T-helper 1 cell treated with Interleukin-12 subunit alpha and Interleukin-12 subunit beta and Interleukin-4 antibody, amounts not matched to agents 30 ng/mL and 1 ng/mL, for 36 hours (primary cell): Measurements from ENCODE around the gene GAS2L3. TPM values are rescaled to one million over a fixed set of nuclear protein-coding genes. Genes with fewer than 3 reads are reported as not detected.
"Not testable (repeated sequence)": the region's sequence is repeated elsewhere in the genome, so short reads cannot be mapped to it uniquely, and the experiment has no call there.

Experiments
- intact Hi-C: fragments of 100-400 bp; cut with micrococcal nuclease; formaldehyde crosslinking; loops from one replicate; pipeline ENCODE4 v1.15.1; 2024
- total RNA-seq: library from RNA; stranded (reverse); gene quantifications from 2 replicates; pipeline ENCODE4 v1.2.3, GENCODE V29; 2022

The GAS2L3 gene
- 4.2 TPM in 2 replicates for total RNA-seq

- intact Hi-C loops: loop anchor here (1.0 kb wide), 4 partner anchors 306 to 706 kb away; partner anchors contain the start of genes ACTR6, DEPDC4 and SCYL2
Measured at GRCh38 chr12:100573292-100574186, at the start of gene GAS2L3. Gene GAS2L3, plus strand, starts transcription at chr12:100573684. Its CDS starts 21,221 bp downstream, at chr12:100594905.

- intact Hi-C loops: no loop called here
Measured at GRCh38 chr12:100528034-100528433, 45.5 kb upstream of the GAS2L3 start.

- intact Hi-C loops: no loop called here
Measured at GRCh38 chr12:100528471-100529127, 44.9 kb upstream of the GAS2L3 start.

GRCh38 chr12:100529756-100530350 lies 43.6 kb upstream of the GAS2L3 start:
- intact Hi-C loops: no loop called here

GRCh38 chr12:100533376-100533775 lies 40.1 kb upstream of the GAS2L3 start:
- intact Hi-C loops: no loop called here

GRCh38 chr12:100534625-100535227 lies 38.8 kb upstream of the GAS2L3 start:
- intact Hi-C loops: no loop called here

GRCh38 chr12:100539202-100539601 lies 34.3 kb upstream of the GAS2L3 start:
- intact Hi-C loops: no loop called here

GRCh38 chr12:100544165-100544564 lies 29.3 kb upstream of the GAS2L3 start:
- intact Hi-C loops: no loop called here

- intact Hi-C loops: no loop called here
Measured at GRCh38 chr12:100545092-100545491, 28.4 kb upstream of the GAS2L3 start.

- intact Hi-C loops: loop anchor here (1.0 to 2.0 kb wide), 5 partner anchors 320 to 1511 kb away; partner anchors contain the start of gene ACTR6
Measured at GRCh38 chr12:100553936-100554335, 19.5 kb upstream of the GAS2L3 start.

GRCh38 chr12:100554608-100555077 lies 18.8 kb upstream of the GAS2L3 start:
- intact Hi-C loops: loop anchor here (1.0 to 2.0 kb wide), 5 partner anchors 320 to 1512 kb away; partner anchors contain the start of gene ACTR6

GRCh38 chr12:100555722-100556121 lies 17.8 kb upstream of the GAS2L3 start:
- intact Hi-C loops: loop anchor here (2.0 kb wide), 3 partner anchors 417 to 1513 kb away; no protein-coding TSS in a partner anchor

GRCh38 chr12:100557357-100557756 lies 16.1 kb upstream of the GAS2L3 start:
- intact Hi-C loops: no loop called here

GRCh38 chr12:100559261-100559660 lies 14.2 kb upstream of the GAS2L3 start:
- intact Hi-C loops: not testable (repeated sequence)

GRCh38 chr12:100564090-100564489 lies 9.4 kb upstream of the GAS2L3 start:
- intact Hi-C loops: no loop called here

- intact Hi-C loops: no loop called here
Measured at GRCh38 chr12:100564905-100565467, 8.5 kb upstream of the GAS2L3 start.

GRCh38 chr12:100565987-100566545 lies 7.4 kb upstream of the GAS2L3 start:
- intact Hi-C loops: no loop called here

- intact Hi-C loops: no loop called here
Measured at GRCh38 chr12:100566887-100567637, 6.4 kb upstream of the GAS2L3 start.

- intact Hi-C loops: no loop called here
Measured at GRCh38 chr12:100567945-100568344, 5.5 kb upstream of the GAS2L3 start.

- intact Hi-C loops: no loop called here
Measured at GRCh38 chr12:100572184-100572583, 1.3 kb upstream of the GAS2L3 start.
